Measurements from ENCODE around the gene FAM162A.
A peak's percentile ranks its signal among the peaks of the same experiment; 100 is the strongest.
"Not testable (repeated sequence)": the region's sequence is repeated elsewhere in the genome, so short reads cannot be mapped to it uniquely, and the experiment has no call there.

Gene FAM162A

DNA sequence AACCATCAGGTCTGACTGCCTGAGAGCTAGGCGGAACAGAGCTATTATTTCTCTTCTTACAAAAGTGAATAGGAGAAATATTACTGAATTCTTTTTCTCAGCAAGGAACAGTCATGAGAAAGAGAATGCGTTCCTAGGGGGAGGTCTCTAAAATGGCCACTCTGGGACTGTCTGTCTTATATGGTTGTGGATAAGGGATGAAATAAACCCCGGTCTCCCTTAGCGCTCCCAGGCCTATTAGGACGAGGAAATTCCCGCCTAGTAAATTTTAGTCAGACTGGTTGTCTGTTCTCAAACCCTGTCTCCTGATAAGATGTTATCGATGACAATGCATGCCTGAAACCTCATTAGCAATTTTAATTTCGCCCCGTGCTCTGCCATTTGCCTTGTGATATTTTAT is 52.0 kb downstream of the FAM162A start:
- H3K4me3 ChIP-seq, result no peak overlapping the region
- no peak overlapping the region for H3K27ac ChIP-seq
- DNase-seq (ENCODE audit: low spot score), result no peak
- no peak for TF ChIP-seq CTCF (IDR thresholded peaks at IDR 0.05)

GRCh38 chr3:122443090-122443489 is 59.1 kb downstream of the FAM162A start:
- no peak for TF ChIP-seq CTCF (IDR thresholded peaks at IDR 0.05)
- H3K27ac ChIP-seq, result no peak overlapping the region
- no peak overlapping the region for H3K4me3 ChIP-seq
- no peak for DNase-seq (ENCODE audit: low spot score)

- not testable (repeated sequence) for H3K27ac ChIP-seq
Measured at GRCh38 chr3:122443762-122444490, 59.9 kb downstream of the FAM162A start.

GRCh38 chr3:122444491-122444887 is 60.5 kb downstream of the FAM162A start:
- not testable (repeated sequence) for H3K4me3 ChIP-seq; DNase-seq (ENCODE audit: low spot score); H3K27ac ChIP-seq

More at GRCh38 chr3:122443762-122444490, 59.9 kb downstream of the FAM162A start:
- not testable (repeated sequence) for DNase-seq (ENCODE audit: low spot score); H3K4me3 ChIP-seq

DNA sequence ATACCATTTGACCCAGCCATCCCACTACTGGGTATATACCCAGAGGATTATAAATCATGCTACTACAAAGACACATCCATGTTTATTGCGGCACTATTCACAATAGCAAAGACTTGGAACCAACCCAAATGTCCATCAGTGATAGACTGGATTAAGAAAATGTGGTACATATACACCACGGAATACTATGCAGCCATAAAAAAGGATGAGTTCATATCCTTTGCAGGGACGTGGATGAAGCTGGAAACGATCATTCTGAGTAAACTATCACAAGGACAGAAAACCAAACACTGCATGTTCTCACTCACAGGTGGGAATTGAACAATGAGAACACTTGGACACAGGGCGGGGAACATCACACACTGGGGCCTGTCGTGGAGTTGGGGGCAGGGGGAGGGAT is 64.2 kb downstream of the FAM162A start:
- DNase-seq (ENCODE audit: low spot score); H3K27ac ChIP-seq; H3K4me3 ChIP-seq: not testable (repeated sequence)

GRCh38 chr3:122451371-122451770 is 67.4 kb downstream of the FAM162A start:
- no peak for DNase-seq (ENCODE audit: low spot score)
- Histone ChIP-seq H3K27ac (no peak overlapping the region), H3K4me3 (no peak overlapping the region)
- no peak for TF ChIP-seq CTCF (IDR thresholded peaks at IDR 0.05)

DNA sequence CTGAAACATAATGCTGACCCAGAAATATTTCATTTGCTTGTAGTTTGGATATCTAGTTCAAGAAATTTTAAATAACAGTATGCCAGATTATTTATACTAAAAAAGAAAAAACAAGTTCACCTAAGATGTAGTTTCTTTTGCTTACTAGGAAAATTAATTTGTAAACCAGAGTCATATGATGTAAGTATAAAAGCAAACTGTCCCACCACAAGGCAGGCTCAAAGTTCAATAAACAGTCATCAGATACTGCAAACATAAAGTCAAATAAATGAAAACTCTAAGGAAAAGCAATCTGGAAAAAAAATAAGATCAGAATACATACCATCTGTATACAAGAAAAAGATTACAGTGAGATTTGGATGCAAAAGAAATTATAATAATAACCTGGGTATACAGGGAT is 72.1 kb downstream of the FAM162A start:
- DNase-seq (ENCODE audit: low spot score), result no peak
- Histone ChIP-seq H3K4me3 (no peak overlapping the region), H3K27ac (no peak overlapping the region)
- TF ChIP-seq CTCF (IDR thresholded peaks at IDR 0.05), result no peak

- no peak for TF ChIP-seq CTCF (IDR thresholded peaks at IDR 0.05)
- Histone ChIP-seq H3K4me3 (no peak overlapping the region), H3K27ac (no peak overlapping the region)
- no peak for DNase-seq (ENCODE audit: low spot score)
Measured at GRCh38 chr3:122457706-122458105, 73.7 kb downstream of the FAM162A start.

DNA sequence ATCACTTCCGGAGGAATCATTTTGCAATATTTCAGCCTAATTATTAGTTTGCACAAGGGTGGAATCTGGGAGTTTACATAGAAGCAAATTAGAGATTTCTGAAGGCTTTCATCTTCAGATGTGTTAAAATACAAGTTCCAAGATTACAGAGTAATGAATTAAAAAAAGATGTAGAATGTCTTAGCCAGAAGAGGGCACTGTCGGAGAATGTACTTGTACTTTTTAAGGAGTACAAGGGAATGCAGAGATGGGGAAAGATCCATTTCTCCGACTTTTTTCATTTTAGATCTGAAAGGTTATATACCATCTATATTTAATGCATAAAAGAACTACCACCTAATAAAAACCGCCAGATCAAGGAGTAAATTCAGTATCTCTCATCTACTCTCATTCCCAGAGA is 75.0 kb downstream of the FAM162A start:
- DNase-seq (ENCODE audit: low spot score), result no peak
- no peak overlapping the region for H3K4me3 ChIP-seq
- H3K27ac ChIP-seq, result no peak overlapping the region
- TF ChIP-seq CTCF (IDR thresholded peaks at IDR 0.05), result peak; percentile 31
